CD1c-positive myeloid dendritic cell (primary cell): ENCODE measurements around the gene RPS15.
"Not testable (repeated sequence)": the region's sequence is repeated elsewhere in the genome, so short reads cannot be mapped to it uniquely, and the experiment has no call there.

ENCODE experiments used
- DNase-seq: peaks from one replicate; pipeline ENCODE4 v3.0.0-alpha.2; 2016; ENCODE audit errors: extremely low spot score

Gene RPS15

DNA sequence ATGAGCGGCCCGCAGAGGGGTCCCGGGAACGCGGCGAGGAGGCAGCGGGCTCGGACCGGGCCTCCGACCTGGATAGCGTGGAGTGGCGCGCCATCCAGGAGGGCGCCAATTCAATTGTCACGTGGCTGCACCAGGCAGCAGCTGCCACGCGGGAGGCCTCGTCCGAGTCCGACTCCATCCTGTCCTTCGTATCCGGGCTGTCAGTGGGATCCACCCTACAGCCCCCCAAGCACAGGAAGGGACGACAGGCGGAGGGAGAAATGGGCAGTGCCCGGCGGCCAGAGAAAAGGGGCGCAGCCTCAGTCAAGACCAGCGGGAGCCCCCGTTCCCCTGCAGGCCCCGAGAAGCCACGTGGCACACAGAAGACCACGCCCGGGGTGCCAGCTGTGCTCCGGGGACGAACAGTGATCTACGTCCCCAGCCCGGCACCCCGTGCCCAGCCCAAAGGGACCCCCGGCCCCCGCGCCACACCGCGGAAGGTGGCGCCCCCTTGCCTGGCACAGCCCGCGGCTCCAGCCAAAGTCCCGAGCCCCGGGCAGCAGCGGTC is 30.2 kb downstream of the RPS15 start:
- DNase-seq = no peak

DNA sequence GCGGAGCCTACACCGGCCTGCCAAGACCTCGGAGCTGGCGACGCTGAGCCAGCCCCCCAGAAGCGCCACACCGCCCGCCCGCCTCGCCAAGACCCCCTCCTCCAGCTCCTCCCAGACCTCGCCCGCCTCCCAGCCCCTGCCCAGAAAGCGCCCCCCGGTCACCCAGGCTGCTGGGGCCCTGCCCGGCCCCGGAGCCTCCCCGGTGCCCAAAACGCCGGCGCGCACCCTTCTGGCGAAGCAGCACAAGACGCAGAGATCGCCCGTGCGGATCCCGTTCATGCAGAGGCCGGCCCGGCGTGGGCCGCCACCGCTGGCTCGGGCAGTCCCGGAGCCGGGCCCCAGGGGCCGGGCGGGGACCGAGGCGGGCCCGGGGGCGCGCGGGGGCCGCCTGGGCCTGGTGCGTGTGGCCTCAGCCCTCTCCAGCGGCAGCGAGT is 30.6 kb downstream of the RPS15 start:
- peak; percentile 41 for DNase-seq

DNA sequence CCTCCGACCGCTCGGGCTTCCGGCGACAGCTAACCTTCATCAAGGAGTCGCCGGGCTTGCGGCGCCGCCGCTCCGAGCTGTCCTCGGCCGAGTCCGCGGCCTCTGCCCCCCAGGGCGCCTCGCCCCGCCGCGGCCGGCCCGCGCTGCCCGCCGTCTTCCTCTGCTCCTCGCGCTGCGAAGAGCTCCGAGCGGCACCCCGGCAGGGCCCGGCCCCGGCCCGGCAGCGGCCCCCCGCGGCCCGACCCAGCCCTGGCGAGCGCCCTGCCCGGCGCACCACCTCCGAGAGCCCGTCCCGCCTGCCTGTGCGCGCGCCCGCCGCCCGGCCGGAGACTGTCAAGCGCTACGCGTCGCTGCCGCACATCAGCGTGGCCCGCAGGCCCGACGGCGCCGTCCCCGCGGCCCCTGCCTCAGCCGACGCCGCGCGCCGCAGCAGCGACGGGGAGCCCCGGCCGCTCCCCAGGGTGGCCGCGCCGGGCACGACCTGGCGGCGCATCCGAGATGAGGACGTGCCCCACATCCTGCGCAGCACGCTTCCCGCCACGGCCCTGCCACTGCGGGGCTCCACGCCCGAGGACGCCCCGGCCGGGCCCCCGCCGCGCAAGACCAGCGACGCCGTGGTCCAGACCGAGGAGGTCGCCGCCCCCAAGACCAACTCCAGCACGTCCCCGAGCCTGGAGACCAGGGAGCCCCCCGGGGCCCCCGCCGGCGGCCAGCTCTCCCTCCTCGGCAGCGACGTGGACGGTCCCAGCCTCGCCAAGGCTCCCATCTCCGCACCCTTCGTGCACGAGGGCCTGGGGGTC is 31.3 kb downstream of the RPS15 start:
- DNase-seq = no peak

DNA sequence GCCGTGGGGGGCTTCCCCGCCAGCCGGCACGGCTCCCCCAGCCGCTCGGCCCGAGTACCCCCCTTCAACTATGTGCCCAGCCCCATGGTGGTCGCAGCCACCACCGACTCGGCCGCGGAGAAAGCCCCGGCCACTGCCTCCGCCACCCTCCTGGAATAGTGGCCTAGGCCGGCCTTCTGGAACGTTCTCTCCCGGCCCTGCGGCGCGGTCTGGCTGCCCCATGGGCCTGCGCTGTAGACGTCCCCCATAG is 31.8 kb downstream of the RPS15 start:
- DNase-seq = no peak

DNA sequence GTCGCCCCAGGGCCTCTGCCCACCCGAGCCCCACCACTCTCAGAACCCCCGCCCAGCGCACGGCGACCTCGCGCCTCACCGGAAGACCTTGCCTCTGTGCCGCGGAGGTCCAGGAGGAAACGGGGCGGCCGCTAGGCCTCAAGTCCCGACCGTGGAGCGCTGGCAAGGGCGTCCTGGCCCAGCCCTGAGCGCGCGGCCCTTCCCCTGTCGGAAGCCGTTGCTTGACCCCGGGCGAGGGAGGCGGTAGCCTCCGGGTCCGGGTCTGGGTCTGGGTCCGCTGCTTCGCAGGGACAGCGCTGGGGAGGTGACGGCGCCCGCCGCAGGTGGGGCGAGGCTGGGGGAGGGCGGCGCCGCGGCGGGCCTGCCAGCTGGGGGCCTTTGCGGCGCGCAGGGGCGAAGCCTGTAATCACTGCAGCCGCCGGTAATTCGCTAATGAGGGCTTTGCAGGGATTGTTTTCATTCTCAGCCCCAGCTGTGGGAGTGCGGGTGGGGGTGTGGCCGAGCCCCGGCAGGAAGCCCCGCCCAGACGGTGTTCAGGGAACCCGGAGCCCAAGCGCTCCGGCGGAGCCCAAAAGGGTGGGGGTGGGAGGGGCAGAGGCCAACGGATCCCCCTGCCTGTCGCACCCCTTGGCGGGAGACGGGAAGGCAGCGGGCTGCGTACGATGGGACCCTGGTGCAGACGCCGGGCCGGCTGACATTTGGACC is 32.3 kb downstream of the RPS15 start:
- DNase-seq = peak; percentile 25

DNA sequence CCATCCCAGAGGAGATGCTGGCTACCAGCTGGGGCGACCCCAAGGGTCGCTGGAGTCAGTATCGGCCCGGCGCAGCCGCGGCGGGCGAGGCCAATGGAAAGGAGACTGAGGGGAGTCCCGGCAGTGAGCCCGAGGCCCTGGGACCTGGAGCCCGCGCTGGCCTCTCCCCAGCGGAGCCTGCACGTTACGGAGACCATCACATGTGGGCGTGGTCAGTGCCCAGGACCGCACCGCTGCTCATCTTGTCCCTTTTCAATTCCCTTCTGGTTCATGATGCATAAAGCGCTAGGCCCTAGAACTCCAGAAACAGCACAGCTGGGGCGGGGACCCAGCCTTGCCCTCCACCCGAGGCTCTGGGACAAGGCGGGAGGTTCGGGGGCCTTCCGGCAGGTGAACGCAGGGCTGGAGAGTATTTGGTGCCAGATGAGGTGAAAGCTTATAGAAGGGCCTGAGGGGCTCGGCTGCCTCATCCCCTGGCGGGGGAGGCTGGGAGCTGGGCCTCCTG is 32.9 kb downstream of the RPS15 start:
- DNase-seq = peak; percentile 22

DNA sequence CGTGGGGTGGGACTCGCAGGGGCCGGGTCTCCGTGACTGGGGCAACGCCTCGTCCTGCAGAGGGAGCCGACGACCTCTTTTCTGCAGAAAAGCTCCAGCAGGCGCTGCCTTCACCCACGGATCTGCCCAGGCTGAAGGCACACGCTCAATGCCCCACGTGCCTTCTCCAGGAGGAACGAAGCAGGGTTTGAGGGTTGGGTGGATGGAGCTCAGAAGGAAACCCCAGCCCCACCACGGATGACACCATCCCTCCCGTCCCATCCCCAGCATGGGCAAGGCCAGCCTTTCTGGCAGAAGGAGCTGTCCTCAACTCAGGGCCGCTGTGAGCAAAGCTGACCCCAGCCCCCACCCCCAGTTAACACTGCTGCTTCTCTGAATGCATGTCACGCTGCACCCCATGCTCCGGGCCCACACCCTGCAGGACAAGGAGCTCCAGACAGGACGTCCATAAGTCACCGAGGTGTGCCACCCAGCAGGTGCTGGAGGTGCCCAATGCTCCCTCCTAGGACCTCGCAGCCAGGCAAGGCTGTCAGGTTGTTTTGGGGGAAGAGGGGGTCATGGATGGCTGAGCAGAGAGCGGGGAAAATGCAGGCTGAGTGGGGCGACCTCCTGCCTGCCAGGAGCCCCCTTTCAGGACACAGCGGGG is 33.4 kb downstream of the RPS15 start:
- DNase-seq = peak; percentile 39

DNA sequence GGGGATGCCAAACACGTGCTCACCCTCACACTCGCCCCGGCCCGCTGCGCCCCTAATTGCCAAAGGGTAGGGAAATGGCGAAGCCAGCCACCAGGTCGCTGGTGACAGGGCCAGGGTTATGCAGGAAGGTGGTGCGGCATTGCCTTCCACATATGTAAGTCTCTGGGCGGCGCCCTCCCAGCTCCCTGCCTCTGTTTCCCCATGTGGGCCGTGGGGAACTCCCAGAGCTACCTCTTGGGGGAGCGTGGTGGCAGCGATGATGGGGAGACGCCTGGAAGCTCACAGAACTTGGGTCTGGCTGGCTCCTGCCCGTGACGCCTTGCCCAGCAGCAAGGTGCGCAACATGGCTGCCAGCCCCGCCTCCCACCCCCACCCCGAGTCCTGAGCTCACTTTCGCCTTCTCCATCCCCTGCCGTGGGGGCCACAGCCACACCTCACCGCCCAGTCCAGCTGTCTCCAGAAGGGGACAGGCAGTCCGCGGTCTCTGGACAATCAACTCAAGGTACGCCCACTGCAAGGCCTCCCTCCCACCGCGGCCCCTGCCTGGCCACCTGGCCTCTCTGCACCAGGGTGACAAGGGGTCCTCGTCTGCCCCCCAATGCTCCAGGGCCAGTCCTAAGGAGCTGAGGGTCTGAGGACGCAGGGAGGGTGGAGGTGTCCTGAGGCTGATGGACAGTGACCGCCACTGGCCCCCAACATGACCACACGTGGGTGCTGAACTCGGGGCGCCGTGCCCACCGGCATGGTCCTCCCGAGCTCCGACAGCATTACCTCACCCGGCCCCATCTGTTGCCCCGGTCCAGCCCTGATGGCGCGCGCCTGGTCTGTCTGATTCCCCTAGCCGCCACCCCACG is 34.3 kb downstream of the RPS15 start:
- no peak for DNase-seq

DNA sequence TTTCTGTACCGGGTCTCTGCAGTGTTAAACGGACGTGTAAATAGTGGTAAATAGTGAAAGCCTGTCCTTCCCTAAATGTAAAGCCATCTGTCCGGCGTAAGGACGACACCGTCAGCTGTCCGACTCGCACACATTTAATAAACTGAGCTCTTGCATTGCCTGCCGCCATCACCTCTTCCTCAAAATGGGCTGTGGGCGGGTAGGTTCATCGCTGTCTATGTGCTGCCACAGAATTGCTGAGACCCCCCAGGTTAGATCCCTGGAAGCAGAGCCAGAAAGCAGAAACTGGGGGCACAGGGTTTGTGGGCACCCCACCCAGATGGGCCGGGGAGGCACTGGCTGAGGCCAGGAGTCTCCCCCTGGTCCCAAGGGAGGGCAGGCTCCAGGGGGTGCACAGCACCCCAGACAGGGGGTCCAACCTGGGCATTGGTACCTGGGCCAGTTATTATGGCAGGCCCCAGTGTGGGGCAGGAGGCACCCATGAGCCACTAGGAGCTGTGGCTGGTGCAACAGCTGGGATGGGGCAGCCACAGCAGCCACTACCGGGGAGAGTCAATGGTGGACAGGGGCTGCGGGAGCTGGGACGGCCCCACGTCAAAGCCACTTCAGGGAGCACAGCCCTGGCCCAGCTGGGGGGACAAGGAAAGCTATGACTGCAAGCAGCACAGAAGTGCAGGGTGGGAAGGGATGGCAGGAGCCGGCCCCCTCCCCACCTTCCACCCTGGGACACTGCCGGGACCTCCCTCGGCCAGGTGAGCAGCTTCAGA is 35.1 kb downstream of the RPS15 start:
- no peak for DNase-seq

DNA sequence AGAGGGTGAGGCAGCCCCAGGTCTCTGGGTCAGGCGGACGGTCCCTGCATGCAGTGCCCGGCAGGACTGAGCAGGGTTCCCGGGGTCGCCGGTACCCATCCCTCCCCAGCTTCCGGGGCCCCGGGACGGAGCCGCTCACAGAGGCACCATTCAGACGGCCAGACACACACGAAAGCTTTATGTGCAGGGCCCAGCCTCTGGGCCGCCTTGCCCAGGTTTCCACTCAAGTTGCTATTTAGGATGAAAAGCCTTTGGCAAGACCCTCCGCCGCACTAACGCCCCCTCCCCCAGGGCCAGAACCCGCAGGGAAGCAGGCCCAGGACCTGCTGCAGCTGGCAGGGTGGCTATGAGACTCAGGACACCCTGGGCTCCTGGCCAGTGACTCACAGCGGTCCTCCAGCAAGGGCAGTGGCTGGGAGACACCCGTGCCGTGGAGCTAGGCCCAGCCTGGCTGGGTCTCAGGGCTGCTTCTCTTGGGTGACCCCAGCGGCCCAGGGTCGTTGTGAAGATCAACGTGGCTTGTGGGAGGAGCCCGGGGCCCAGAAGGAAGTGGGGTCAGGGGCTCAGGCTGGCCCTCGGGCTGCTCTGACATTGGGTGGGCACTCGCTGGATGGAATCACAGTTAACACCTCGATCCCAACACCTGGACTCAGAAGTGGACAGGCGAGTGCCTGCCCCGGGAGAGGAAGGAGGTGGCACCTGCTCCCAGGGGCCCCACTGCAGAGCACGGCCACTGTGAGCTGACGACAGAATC is 36.0 kb downstream of the RPS15 start:
- no peak for DNase-seq

DNA sequence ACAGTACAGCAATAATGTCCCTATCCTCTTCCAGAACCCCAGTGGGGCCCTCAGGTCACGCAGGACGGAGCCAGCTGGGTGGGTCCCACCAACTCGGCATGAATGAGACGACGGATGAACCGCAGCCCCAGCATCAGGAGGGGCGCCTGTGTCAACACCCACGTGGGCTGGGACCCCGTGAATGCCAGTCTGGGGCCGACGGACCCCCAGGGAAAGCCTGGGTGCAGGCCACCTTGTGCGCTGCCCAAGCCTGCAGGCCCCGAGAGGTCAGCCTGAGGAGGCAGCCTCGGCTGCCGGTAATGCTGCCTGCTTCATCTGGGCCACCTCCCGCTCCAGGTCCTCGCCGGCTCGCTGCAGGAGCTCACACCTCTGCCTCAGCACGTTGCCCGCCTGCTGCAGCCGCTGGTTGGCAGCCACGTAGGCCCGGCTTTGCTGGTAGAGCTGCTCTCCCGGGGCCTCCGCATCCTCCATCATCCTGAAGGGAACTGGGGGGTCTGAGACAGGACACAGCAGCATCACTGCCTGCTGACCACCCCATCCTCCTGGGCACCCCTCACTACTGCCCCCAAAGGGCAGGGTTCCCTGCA is 36.7 kb downstream of the RPS15 start:
- no peak for DNase-seq

DNA sequence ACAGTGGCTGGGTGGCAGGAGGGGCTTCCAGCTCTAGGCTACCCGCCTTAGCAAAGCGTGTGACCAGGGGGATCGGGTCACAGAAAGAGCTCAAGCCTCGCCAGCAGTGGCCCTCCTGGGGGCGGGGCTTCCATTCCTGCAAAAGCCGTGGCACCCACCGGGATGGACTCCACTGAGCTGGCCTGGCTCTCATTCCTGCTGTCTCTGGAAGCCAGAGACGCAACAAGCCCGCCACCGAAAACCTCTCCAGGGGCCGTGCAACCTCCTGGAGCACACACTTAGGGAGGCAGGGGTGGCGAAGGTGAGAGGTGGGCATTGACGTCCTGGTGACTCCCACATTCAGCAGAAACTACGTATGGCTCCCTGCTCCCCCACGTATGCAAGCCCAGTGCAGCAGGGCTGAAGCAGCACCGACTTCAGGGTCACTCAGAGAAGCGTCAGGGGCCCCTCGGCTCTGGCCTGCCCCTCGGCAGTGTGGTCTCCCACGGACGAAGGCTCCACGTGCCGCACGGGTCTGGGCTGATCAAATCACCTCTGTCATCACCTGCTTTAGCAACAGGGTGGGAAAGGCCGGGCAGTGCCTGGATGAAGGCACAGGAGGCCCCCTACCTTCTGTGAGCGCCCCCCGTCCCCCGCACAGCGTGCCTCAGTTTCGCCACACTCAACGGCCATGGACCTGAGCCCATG is 37.7 kb downstream of the RPS15 start:
- DNase-seq = no peak

DNA sequence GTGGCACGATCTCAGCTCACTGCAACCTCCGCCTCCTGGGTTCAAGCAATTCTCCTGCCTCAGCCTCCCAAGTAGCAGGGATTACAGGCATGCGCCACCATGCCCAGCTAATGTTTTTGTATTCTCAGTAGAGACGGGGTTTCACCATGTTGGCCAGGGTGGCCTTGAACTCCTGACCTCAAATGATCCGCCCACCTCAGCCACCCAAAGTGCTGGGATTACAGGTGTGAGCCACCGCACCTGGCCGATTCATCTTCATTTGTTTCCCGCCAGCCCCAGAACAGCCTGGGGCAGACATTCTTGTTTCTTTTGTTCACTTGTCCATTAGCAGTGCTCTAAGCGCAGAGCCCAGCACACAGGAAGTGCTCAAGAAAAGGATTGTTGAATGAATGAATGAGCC is 38.9 kb downstream of the RPS15 start:
- not testable (repeated sequence) for DNase-seq

DNA sequence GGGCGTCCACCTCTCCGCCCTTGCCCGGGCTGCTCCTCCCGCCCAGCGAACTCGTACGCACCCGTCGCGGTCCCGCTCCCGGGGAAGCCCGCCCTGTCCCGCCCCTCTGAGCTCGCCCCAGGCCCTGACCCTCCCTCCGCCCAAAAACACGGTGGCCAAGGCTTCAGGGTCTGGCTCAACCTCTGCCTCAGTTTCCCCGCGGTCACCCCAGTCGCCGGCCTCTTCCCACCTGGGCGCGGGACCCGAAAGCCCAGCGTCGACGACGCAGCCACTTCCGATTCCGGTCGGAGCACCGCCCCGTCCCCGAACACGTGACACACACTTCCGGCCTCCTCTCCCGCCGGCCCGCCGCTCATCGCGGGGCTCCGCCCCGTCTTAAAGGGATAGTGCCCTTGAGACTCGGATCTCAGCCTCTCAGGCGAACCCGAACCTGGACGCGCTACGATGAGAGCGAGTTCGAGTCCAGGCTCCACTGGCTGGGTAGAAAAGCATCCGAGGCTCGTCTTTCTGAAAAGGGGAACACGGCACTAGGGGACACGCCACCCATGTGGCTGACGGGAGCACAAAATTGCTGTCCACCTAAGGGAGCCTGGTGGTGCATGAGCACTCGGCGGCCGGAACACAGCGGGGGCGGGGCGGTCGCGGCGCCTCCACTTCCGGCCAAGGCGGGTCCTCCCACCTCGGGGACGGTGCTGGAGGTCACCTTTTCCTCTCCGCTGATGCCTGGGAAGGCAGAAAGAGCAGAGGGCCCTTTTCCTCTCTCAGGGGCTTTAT is 40.9 kb downstream of the RPS15 start, which contains the start of gene C19orf25:
C19orf25 (minus strand) TSS at position 282 of the 774 bp plus-strand sequence. CDS start 312 bp downstream, outside the sequence.
- DNase-seq = peak; percentile 97

DNA sequence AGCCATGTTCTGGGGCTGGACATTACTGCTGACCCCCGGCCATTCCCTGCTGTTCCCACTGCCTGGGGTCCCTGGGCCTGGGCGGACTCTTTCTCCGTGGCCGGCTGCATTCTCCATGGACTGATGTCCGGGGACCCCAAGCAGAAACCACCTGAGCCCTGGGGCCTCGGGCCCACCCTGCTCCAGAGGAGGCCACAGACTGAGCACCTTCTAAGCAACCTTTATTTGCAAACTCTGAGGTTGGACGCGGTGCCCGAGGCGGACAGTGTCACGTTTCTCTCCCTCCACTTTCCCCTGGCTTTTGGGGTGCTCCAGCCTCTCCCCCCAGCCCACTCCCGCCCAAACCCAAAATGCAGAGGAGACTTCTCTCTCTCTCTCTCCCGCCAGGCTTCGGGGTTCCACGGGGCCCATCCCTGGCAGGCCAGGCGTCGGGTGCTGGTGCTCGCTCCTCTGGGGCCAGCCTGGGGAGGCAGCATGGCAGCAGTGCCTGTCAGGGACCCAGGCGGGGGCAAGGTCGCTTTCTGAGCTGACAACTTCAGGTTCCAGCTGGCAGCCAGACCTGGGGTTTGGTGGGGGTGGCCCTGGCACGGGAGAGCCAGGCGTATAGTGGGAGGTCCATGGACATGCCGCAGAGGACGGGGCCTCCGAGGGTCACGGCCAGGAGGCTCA is 43.2 kb downstream of the RPS15 start:
- no peak for DNase-seq

DNA sequence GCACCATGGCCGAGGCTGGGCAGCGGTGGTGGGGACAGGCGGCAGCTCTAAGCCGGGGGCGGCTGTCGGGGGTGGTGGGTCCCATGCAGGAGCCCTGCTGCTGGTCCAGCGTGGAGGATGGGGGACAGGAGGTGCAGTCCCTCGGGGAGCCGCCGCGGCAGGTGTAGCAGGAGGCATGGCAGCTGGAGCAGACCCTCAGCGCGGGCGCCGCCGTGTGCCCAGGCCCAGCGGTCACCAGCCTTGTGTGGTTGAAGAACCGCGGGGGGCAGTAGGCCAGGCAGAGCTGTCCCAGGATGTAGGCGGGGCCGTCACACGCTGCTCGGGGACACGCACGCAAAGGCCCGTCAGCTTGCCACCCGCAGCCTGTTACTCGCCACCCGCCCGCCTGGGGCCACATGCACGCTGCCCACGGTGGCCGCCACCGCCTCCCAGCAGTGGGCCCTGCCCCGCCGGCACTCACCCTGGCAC is 43.7 kb downstream of the RPS15 start:
- DNase-seq = no peak

DNA sequence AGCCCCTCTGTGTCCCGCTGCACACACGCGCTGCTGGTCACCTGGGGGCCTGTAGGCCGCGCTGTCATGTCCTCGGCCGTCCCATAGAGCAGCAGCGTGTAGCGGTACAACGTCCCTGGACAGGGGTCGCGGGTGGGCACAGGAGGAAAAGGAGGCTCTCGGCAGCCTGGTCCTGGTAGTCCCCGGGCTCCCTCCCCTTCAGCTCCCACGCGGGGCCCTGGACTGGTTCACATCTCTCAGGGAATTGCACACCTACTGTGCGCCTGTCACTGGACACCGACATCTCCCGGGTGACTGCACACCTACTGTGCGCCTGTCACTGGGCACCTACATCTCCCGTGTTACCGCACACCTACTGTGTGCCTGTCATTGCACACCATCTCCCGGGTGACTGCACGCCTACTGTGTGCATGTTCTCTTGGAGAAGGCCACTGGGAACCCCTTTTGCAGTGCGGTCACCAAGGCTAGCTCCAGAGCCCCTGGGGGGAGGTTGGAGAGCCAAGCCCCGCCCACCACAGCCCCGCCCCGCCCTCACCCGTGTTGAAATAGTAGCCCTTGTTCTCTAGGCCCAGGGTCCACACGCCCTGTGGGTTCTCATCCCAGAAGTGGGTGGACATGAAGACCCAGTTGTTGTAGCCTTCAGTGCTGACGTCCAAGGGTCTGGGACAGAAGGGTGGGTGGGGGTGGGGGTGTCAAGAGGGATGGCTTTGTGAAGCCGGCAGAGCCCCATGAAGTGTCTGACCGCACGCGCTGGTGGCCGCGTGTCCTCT is 44.4 kb downstream of the RPS15 start:
- DNase-seq = no peak
